ENCODE results near the gene CEP83. TPM values are rescaled to one million over a fixed set of nuclear protein-coding genes. Genes with fewer than 3 reads are reported as not detected.
"Not testable (repeated sequence)": the region's sequence is repeated elsewhere in the genome, so short reads cannot be mapped to it uniquely, and the experiment has no call there.

The CEP83 gene
- polyA plus RNA-seq, 2 donors = 4.7 to 8.3 TPM

DNA sequence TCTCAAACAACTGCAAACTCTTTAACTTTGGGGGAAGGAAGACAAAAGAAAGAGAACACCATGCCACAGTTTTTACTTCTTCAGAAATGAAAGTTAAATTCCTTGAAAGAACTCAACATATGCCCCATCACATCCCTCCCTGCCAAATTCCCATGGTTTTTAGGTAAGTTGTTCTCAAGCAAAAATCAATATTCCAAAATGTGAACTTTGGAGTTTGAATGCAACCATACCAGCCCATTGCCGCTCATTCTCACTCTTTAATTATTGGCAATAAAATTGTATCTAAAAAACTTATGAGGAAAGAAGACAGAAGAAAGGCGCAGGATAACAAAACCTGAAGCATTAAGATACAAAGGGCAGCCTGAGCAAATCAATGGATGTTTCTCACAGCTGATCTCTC is 31.8 kb upstream of the CEP83 start:
- H3K4me1 ChIP-seq (ENCODE audit: control insufficient read depth in 2 of 2, insufficient read depth in 2 of 2, low read length in 1 of 2) = no peaks in the 10 kb centered on the region
- H3K4me3 ChIP-seq (ENCODE audit: low read depth in 1 of 2, low read length in 2 of 2) = no peak overlapping the region
- H3K27me3 ChIP-seq (ENCODE audit: control insufficient read depth in 1 of 2, insufficient read depth in 2 of 2, low read length in 2 of 2) = no peaks in the 10 kb centered on the region
- WGBS, 2 donors = 89 to 96% methylated on average over 2 of the region's 2 CpGs
- H3K36me3 ChIP-seq (ENCODE audit: control insufficient read depth in 2 of 2, insufficient read depth in 2 of 2, low read length in 1 of 2) = no peaks in the 10 kb centered on the region
- no peak overlapping the region for H3K27ac ChIP-seq (ENCODE audit: low read depth in 2 of 2, low read length in 1 of 2)
- no peaks in the 10 kb centered on the region for H3K9me3 ChIP-seq (ENCODE audit: control insufficient read depth in 2 of 2, insufficient read depth in 1 of 2, low read depth in 1 of 2, low read length in 1 of 2)

DNA sequence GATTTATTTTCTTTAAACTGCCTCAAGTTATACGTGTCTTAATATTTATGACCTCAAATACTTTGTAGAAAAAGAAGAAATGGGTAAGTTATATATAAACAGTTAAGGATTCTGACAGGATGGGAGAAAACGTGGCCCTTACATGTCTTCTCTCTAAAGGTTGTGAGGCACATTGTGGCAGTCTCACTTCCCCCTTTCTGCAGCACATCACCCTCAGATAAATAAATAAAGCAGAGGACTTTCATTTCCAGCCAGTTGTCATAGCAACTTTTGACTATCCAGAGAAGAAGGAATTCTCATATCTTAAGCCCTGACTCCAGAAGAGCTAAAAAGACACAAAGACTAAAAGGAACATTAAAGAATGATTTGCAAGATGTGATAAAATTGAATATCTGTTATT is 28.8 kb upstream of the CEP83 start:
- H3K27ac ChIP-seq (ENCODE audit: low read depth in 2 of 2, low read length in 1 of 2) = no peak overlapping the region
- no peak overlapping the region for H3K4me3 ChIP-seq (ENCODE audit: low read depth in 1 of 2, low read length in 2 of 2)
- H3K9me3 ChIP-seq (ENCODE audit: control insufficient read depth in 2 of 2, insufficient read depth in 1 of 2, low read depth in 1 of 2, low read length in 1 of 2) = no peaks in the 10 kb centered on the region
- no peaks in the 10 kb centered on the region for H3K27me3 ChIP-seq (ENCODE audit: control insufficient read depth in 1 of 2, insufficient read depth in 2 of 2, low read length in 2 of 2)
- H3K36me3 ChIP-seq (ENCODE audit: control insufficient read depth in 2 of 2, insufficient read depth in 2 of 2, low read length in 1 of 2) = no peaks in the 10 kb centered on the region
- no peaks in the 10 kb centered on the region for H3K4me1 ChIP-seq (ENCODE audit: control insufficient read depth in 2 of 2, insufficient read depth in 2 of 2, low read length in 1 of 2)
- WGBS, 2 donors = 29 to 35% methylated on average over 2 of the region's 2 CpGs

DNA sequence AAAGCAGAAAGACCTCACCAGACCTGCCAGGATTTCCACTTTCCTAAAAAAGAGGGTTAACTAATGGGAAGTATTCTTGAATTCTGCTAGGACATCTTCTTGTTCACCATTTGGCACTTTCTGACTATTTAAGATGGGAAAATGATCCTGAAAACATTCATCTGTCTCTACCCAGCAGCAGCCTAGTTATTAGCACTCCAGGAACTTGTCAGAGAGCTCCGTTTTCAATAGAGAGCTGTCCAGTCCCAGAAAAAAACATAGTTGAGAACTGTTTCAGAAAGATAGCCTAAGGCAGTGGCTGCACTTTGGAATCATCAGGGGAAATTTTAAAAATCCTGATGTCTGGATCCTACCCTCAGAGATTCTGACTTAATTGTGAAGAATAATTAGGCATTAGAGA is 22.1 kb upstream of the CEP83 start:
- no peak overlapping the region for H3K4me3 ChIP-seq (ENCODE audit: low read depth in 1 of 2, low read length in 2 of 2)
- H3K9me3 ChIP-seq (ENCODE audit: control insufficient read depth in 2 of 2, insufficient read depth in 1 of 2, low read depth in 1 of 2, low read length in 1 of 2) = no peaks in the 10 kb centered on the region
- WGBS, 2 donors = 18 to 20% methylated on average over 1 of the region's 1 CpG
- H3K4me1 ChIP-seq (ENCODE audit: control insufficient read depth in 2 of 2, insufficient read depth in 2 of 2, low read length in 1 of 2) = no peaks in the 10 kb centered on the region
- H3K27ac ChIP-seq (ENCODE audit: low read depth in 2 of 2, low read length in 1 of 2) = no peak overlapping the region
- H3K36me3 ChIP-seq (ENCODE audit: control insufficient read depth in 2 of 2, insufficient read depth in 2 of 2, low read length in 1 of 2) = no peaks in the 10 kb centered on the region
- peaks cover 0 to 2% of the 10 kb centered on the region in 2 donors for H3K27me3 ChIP-seq (ENCODE audit: control insufficient read depth in 1 of 2, insufficient read depth in 2 of 2, low read length in 2 of 2)

DNA sequence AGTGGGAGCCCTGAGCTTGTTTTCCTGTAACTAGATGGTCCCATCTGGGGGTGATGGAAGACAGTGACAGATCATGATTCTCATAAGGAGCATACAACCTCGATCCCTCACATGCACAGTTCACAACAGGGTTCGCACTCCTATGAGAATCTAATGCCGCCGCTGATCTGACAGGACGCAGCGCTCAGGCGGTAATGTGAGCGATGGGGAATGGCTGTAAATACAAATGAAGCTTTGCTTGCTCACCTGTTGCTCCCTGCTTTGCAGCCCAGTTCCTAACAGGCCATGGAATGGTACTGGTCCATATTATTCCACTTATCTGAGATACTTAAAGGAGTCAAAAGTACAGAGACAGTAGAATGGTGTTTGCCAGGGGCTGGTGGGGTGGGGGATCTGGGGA is 9.9 kb upstream of the CEP83 start:
- 93 to 96% methylated on average over 8 of the region's 8 CpGs for WGBS, 2 donors

DNA sequence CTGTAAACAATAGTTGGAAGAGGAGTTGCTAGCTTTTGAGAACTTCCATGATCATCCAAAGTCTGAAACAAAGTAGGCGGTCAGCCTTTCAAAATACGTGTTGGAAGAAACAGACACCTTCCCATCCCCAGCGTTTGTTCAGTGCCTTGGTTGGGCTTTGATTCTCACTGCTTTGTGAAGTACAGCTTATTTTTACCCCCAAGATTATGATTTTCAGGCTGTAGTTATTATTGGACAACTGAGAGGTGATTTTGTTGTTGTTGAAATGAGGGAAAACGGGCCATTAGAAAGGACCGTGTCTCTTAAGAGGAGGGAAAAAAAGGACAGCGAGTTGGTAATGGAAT is 921 bp upstream of the CEP83 start:
- H3K36me3 ChIP-seq (ENCODE audit: control insufficient read depth in 2 of 2, insufficient read depth in 2 of 2, low read length in 1 of 2) = no peaks in the 10 kb centered on the region
- 18 to 20% methylated on average over 6 of the region's 6 CpGs for WGBS, 2 donors
- H3K27ac ChIP-seq (ENCODE audit: low read depth in 2 of 2, low read length in 1 of 2) = peak overlapping the region; percentile 78 to 93
- H3K27me3 ChIP-seq (ENCODE audit: control insufficient read depth in 1 of 2, insufficient read depth in 2 of 2, low read length in 2 of 2) = no peaks in the 10 kb centered on the region
- H3K9me3 ChIP-seq (ENCODE audit: control insufficient read depth in 2 of 2, insufficient read depth in 1 of 2, low read depth in 1 of 2, low read length in 1 of 2) = no peaks in the 10 kb centered on the region
- H3K4me3 ChIP-seq (ENCODE audit: low read depth in 1 of 2, low read length in 2 of 2) = peak overlapping the region; percentile 71 to 91
- no peaks in the 10 kb centered on the region for H3K4me1 ChIP-seq (ENCODE audit: control insufficient read depth in 2 of 2, insufficient read depth in 2 of 2, low read length in 1 of 2)

More for the DNA sequence above, 9.9 kb upstream of the CEP83 start:
- Histone ChIP-seq H3K9me3 (ENCODE audit: control insufficient read depth in 2 of 2, insufficient read depth in 1 of 2, low read depth in 1 of 2, low read length in 1 of 2) (no peaks in the 10 kb centered on the region), H3K27ac (ENCODE audit: low read depth in 2 of 2, low read length in 1 of 2) (no peak overlapping the region), H3K27me3 (ENCODE audit: control insufficient read depth in 1 of 2, insufficient read depth in 2 of 2, low read length in 2 of 2) (no peaks in the 10 kb centered on the region), H3K36me3 (ENCODE audit: control insufficient read depth in 2 of 2, insufficient read depth in 2 of 2, low read length in 1 of 2) (no peaks in the 10 kb centered on the region), H3K4me3 (ENCODE audit: low read depth in 1 of 2, low read length in 2 of 2) (no peak overlapping the region), H3K4me1 (ENCODE audit: control insufficient read depth in 2 of 2, insufficient read depth in 2 of 2, low read length in 1 of 2) (no peaks in the 10 kb centered on the region)

DNA sequence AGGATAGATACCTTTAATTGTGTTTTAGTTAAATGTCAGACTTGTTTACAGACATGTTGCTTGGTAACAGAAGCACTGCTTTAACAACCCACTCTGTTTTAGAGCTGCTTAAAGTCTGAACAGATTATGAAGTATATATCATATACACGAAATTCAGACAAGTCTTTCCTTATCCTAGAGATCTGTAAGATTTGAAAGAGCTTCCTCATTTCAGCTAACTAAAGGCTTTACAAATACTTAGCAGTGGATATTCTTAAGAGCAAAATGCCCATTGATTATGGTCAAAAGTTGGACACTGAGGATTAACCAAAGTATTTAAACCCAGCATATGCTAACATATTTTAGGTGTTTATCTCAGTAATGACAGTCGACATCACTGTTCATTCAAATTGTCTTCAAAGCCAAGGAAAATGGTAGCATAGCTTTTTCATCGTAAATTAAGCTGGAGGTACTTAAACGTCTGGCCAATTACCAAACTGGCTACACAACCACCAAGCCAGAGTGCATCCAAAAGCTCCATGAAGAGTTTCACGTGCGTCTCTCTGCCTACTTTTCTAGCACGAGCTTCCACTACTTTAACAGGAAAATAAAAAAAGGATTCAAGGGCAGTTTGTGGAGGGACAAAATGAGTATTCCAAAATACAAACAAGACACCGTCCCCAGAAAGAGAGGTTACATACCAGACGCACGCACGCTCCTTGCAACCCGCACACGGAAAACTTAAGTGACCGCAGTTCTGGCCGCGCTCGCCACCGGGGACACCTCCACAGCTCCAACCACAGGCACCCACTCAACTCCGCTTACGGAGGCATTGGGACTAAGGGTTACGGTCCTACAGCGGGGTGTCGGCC is 565 bp downstream of the CEP83 start:
- H3K27ac ChIP-seq (ENCODE audit: low read depth in 2 of 2, low read length in 1 of 2) = peak overlapping the region; percentile 78 to 93
- WGBS, 2 donors = 0% methylated on average over 23 of the region's 23 CpGs
- peak overlapping the region; percentile 71 to 91 for H3K4me3 ChIP-seq (ENCODE audit: low read depth in 1 of 2, low read length in 2 of 2)
- H3K4me1 ChIP-seq (ENCODE audit: control insufficient read depth in 2 of 2, insufficient read depth in 2 of 2, low read length in 1 of 2) = no peaks in the 10 kb centered on the region
- no peaks in the 10 kb centered on the region for H3K36me3 ChIP-seq (ENCODE audit: control insufficient read depth in 2 of 2, insufficient read depth in 2 of 2, low read length in 1 of 2)
- H3K9me3 ChIP-seq (ENCODE audit: control insufficient read depth in 2 of 2, insufficient read depth in 1 of 2, low read depth in 1 of 2, low read length in 1 of 2) = no peaks in the 10 kb centered on the region
- no peaks in the 10 kb centered on the region for H3K27me3 ChIP-seq (ENCODE audit: control insufficient read depth in 1 of 2, insufficient read depth in 2 of 2, low read length in 2 of 2)

DNA sequence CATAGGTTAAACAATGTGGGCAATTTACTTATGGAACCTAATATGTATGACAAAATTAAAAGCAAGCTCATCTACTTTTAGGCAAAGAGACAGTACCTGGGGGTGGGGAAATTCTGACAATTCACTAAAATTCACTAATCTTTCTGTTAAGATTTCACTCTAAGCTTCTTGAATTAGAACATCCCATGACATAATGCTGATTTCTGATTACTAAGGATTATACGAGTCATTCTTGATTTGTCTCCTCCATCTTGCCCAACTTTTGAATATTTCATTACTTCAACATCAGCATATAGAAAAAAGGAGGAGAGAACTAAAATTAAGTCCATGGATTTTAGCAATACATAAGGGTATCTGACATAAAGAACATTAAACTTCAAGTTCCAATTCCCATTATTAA is 2.4 kb downstream of the CEP83 start:
- Histone ChIP-seq H3K27ac (ENCODE audit: low read depth in 2 of 2, low read length in 1 of 2) (no peak overlapping the region), H3K4me1 (ENCODE audit: control insufficient read depth in 2 of 2, insufficient read depth in 2 of 2, low read length in 1 of 2) (no peaks in the 10 kb centered on the region), H3K9me3 (ENCODE audit: control insufficient read depth in 2 of 2, insufficient read depth in 1 of 2, low read depth in 1 of 2, low read length in 1 of 2) (no peaks in the 10 kb centered on the region), H3K4me3 (ENCODE audit: low read depth in 1 of 2, low read length in 2 of 2) (no peak overlapping the region), H3K36me3 (ENCODE audit: control insufficient read depth in 2 of 2, insufficient read depth in 2 of 2, low read length in 1 of 2) (no peaks in the 10 kb centered on the region), H3K27me3 (ENCODE audit: control insufficient read depth in 1 of 2, insufficient read depth in 2 of 2, low read length in 2 of 2) (no peaks in the 10 kb centered on the region)
- WGBS, 2 donors = 81 to 94% methylated on average over 1 of the region's 1 CpG

DNA sequence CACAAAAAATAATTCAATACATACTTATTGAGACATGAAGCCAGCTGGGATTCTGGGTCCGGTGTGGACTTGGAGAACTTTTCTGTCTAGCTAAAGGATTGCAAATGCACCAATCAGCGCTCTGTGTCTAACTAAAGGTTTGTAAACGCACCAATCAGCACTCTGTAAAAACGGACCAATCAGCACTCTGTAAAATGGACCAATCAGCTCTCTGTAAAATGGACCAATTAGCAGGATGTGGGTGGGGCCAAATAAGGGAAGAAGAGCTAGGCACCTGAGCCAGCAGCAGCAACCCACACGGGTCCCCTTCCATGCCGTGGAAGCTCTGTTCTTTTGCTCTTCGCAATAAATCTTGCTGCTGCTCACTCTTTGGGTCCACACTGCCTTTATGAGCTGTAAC is 5.3 kb downstream of the CEP83 start:
- not testable (repeated sequence) for H3K27ac ChIP-seq (ENCODE audit: low read depth in 2 of 2, low read length in 1 of 2); H3K9me3 ChIP-seq (ENCODE audit: control insufficient read depth in 2 of 2, insufficient read depth in 1 of 2, low read depth in 1 of 2, low read length in 1 of 2); H3K27me3 ChIP-seq (ENCODE audit: control insufficient read depth in 1 of 2, insufficient read depth in 2 of 2, low read length in 2 of 2); H3K4me3 ChIP-seq (ENCODE audit: low read depth in 1 of 2, low read length in 2 of 2); H3K4me1 ChIP-seq (ENCODE audit: control insufficient read depth in 2 of 2, insufficient read depth in 2 of 2, low read length in 1 of 2); H3K36me3 ChIP-seq (ENCODE audit: control insufficient read depth in 2 of 2, insufficient read depth in 2 of 2, low read length in 1 of 2)
- WGBS, 2 donors = 98% methylated on average over 7 of the region's 7 CpGs

DNA sequence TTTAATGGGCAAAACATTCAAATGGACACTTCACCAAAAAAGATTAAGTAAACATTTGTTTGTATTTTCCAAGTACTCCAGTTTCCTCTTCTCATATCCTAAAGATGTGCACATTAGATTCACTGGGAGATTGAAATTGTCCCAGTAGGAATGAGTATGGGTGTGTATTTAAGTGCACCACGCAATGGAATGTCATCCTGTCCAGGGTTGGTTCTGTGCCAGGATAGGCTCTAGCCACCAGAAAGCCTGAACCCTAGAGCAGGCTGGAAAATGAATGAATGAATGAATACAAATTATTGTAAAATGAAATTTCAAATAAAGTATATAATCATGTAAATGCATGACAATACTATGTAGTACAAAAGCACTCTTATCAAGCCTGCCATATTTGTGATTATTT is 14.0 kb downstream of the CEP83 start:
- no peak overlapping the region for H3K27ac ChIP-seq (ENCODE audit: low read depth in 2 of 2, low read length in 1 of 2)
- no peak overlapping the region for H3K4me3 ChIP-seq (ENCODE audit: low read depth in 1 of 2, low read length in 2 of 2)
- WGBS, 2 donors = 70 to 74% methylated on average over 1 of the region's 1 CpG
- H3K36me3 ChIP-seq (ENCODE audit: control insufficient read depth in 2 of 2, insufficient read depth in 2 of 2, low read length in 1 of 2) = no peaks in the 10 kb centered on the region
- H3K4me1 ChIP-seq (ENCODE audit: control insufficient read depth in 2 of 2, insufficient read depth in 2 of 2, low read length in 1 of 2) = no peaks in the 10 kb centered on the region
- H3K27me3 ChIP-seq (ENCODE audit: control insufficient read depth in 1 of 2, insufficient read depth in 2 of 2, low read length in 2 of 2) = no peaks in the 10 kb centered on the region
- peaks cover 0 to 2% of the 10 kb centered on the region in 2 donors for H3K9me3 ChIP-seq (ENCODE audit: control insufficient read depth in 2 of 2, insufficient read depth in 1 of 2, low read depth in 1 of 2, low read length in 1 of 2)

DNA sequence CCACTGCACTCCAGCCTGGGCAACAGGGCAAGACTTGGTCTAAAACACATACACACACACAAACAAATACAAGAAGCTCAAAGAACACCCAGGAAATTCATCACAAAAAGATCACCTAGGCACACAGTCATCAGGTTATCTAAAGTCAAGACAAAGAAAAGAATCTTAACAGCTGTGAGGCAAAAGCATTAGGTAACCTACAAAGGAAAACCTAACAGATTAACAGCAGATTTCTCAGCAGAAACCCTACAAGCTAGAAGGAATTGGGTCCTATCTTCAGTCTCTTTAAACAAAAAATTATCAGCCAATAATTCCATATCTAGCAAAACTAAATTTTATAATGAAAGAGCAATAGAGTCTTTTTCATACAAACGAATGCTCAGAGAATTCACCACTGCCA is 22.4 kb downstream of the CEP83 start:
- Histone ChIP-seq H3K27ac (ENCODE audit: low read depth in 2 of 2, low read length in 1 of 2) (no peak overlapping the region), H3K27me3 (ENCODE audit: control insufficient read depth in 1 of 2, insufficient read depth in 2 of 2, low read length in 2 of 2) (no peaks in the 10 kb centered on the region), H3K9me3 (ENCODE audit: control insufficient read depth in 2 of 2, insufficient read depth in 1 of 2, low read depth in 1 of 2, low read length in 1 of 2) (no peaks in the 10 kb centered on the region), H3K36me3 (ENCODE audit: control insufficient read depth in 2 of 2, insufficient read depth in 2 of 2, low read length in 1 of 2) (no peaks in the 10 kb centered on the region), H3K4me1 (ENCODE audit: control insufficient read depth in 2 of 2, insufficient read depth in 2 of 2, low read length in 1 of 2) (no peaks in the 10 kb centered on the region), H3K4me3 (ENCODE audit: low read depth in 1 of 2, low read length in 2 of 2) (no peak overlapping the region)
- WGBS, 2 donors = 93 to 94% methylated on average over 1 of the region's 1 CpG

Data from esophagus (tissue), 2 donors.